Adrenal gland (tissue), 12 donors: ENCODE data around the gene GRK6. TPM values are rescaled to one million over a fixed set of nuclear protein-coding genes. Genes with fewer than 3 reads are reported as not detected.

Experiments used
- DNase-seq, 7 donors: peaks; one replicate each; pipeline ENCODE4 v3.0.0-alpha.2; 2019 to 2020
- H3K27ac ChIP-seq, 5 donors: fragments of 200-600 bp; sonication (generic) in 4 of 5; 1 replicate in 3 of 5; 2 replicates in 2 of 5; pipeline versions ENCODE4 v1.5.1 to v1.8.0; 2016 to 2020; ENCODE audit warnings: mild to moderate bottlenecking in 1 of 5
- H3K27me3 ChIP-seq: fragments of 200-600 bp; 2 replicates; pipeline ENCODE4 v1.8.0; 2021
- H3K36me3 ChIP-seq, 2 donors: fragments of 200-600 bp; replicated peaks in 1 of 2; 1 replicate in 1 of 2; 2 replicates in 1 of 2; pipeline versions ENCODE4 v1.5.1 to v1.8.0; 2018 to 2022
- H3K4me1 ChIP-seq, 2 donors: fragments of 200-600 bp; replicated peaks in 1 of 2; 1 replicate in 1 of 2; 2 replicates in 1 of 2; pipeline versions ENCODE4 v1.5.1 to v1.8.0; 2018 to 2021
- H3K4me3 ChIP-seq, 4 donors: fragments of 200-600 bp; sonication (generic) in 3 of 4; one replicate each; pipeline ENCODE4 v1.5.1; 2016 to 2018
- H3K9me3 ChIP-seq, 3 donors: fragments of 200-600 bp; sonication (generic) in 1 of 3; replicated peaks in 1 of 3; 1 replicate in 2 of 3; 2 replicates in 1 of 3; pipeline versions ENCODE4 v1.5.1 to v1.8.0; 2016 to 2021
- POLR2A ChIP-seq, 2 donors: fragments of 450-650 bp; IDR thresholded peaks; one replicate each; pipeline ENCODE4 v1.6.1; 2017; ENCODE audit warnings: antibody characterized with exemption in 2 of 2, mild to moderate bottlenecking in 2 of 2, moderate library complexity in 1 of 2
- WGBS, 4 donors: extraction: QIAGEN DNeasy Blood & Tissue Kit in 2 of 4; methylation state at CpG; one replicate each; pipeline versions ENCODE4 v1.1.5 to v1.1.7; 2013 to 2017; 5-methylcytosine and 5-hydroxymethylcytosine counted together
- intact Hi-C, 2 donors: fragments of 100-400 bp; cut with DNase I; formaldehyde crosslinking; loops; one replicate each; pipeline versions ENCODE4 v1.14.1 to v1.15.0; 2022 to 2023
- polyA plus RNA-seq, 3 donors: library from polyadenylated mRNA; stranded (reverse); fragments of 200-250 nt in 2 of 3; fragments of 350-450 nt in 1 of 3; fragmentation: Illumina TruSeq in 1 of 3; extraction: RNeasy Lipid Tissue Mini Kit (QIAGEN cat#74804) in 1 of 3; gene quantifications; one replicate each; pipeline ENCODE4 v1.2.3, GENCODE V29; 2013 to 2014
- total RNA-seq, 9 donors: library from RNA; depleted of rRNA in 4 of 9; stranded (reverse); fragments of >200 nt in 4 of 9; fragments of 120-200 nt in 1 of 9; fragmentation: NEBNext Ultra II Directional in 1 of 9; extraction: Animal tissue kit (Norgen Biotek cat#: 25700) in 1 of 9; gene quantifications; one replicate each; pipeline versions ENCODE4 v1.1.0 to v1.2.4, GENCODE V29; 2013 to 2023
- TF ChIP-seq, protein P1 (sequence below), 6 experiments: fragments of 450-650 bp in 4 of 6; fragments of 200-600 bp in 2 of 6; sonication (generic) in 1 of 6; IDR thresholded peaks; 1 replicate in 5 of 6; 2 replicates in 1 of 6; pipeline versions ENCODE4 v1.5.1 to v1.8.0; 2016 to 2021; ENCODE audit warnings: antibody characterized with exemption in 6 of 6, mild to moderate bottlenecking in 2 of 6, moderate library complexity in 1 of 6
- donor health status: healthy with polysubstance abuse.
- donor health status: Bipolar disorder and iron deficiency.
- donor health status: DM: yes; HTN: yes; CAD: no.
- donor health status: DM: no; HTN: no; CAD: no.
- donor health status: DM: no; HTN: no; CAD: no.
- donor health status: DM: yes; HTN: yes; CAD: no.

The GRK6 gene
- total and polyA plus RNA-seq, 12 donors: 3.5 to 31.9 (median 21.7) TPM

- H3K4me1 ChIP-seq: no peaks in the 10 kb centered on the region
- H3K27ac ChIP-seq: no peak overlapping the region
- TF ChIP-seq, protein P1, sequence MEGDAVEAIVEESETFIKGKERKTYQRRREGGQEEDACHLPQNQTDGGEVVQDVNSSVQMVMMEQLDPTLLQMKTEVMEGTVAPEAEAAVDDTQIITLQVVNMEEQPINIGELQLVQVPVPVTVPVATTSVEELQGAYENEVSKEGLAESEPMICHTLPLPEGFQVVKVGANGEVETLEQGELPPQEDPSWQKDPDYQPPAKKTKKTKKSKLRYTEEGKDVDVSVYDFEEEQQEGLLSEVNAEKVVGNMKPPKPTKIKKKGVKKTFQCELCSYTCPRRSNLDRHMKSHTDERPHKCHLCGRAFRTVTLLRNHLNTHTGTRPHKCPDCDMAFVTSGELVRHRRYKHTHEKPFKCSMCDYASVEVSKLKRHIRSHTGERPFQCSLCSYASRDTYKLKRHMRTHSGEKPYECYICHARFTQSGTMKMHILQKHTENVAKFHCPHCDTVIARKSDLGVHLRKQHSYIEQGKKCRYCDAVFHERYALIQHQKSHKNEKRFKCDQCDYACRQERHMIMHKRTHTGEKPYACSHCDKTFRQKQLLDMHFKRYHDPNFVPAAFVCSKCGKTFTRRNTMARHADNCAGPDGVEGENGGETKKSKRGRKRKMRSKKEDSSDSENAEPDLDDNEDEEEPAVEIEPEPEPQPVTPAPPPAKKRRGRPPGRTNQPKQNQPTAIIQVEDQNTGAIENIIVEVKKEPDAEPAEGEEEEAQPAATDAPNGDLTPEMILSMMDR (IDR thresholded peaks at IDR 0.05): no peak
- no peak for TF ChIP-seq POLR2A (IDR thresholded peaks at IDR 0.05)
- H3K4me3 ChIP-seq: no peak overlapping the region
- DNase-seq: no peak
- intact Hi-C loops: loop anchor here (5.0 kb wide), 2 partner anchors 64 to 109 kb away; no protein-coding TSS in a partner anchor
- no peaks in the 10 kb centered on the region for H3K9me3 ChIP-seq
- 66 to 70% (median 69%) methylated on average over 1 of the region's 1 CpG for WGBS, 4 donors
- H3K36me3 ChIP-seq: no peaks in the 10 kb centered on the region
- peaks cover 12% of the 10 kb centered on the region for H3K27me3 ChIP-seq
These were observed 33.2 kb upstream of the GRK6 start for GRCh38 chr5:177393206-177393765.

- Histone ChIP-seq H3K4me3 (no peak overlapping the region), H3K36me3 (no peaks in the 10 kb centered on the region), H3K27me3 (peaks cover 19% of the 10 kb centered on the region), H3K4me1 (no peaks in the 10 kb centered on the region), H3K27ac (no peak overlapping the region), H3K9me3 (no peaks in the 10 kb centered on the region)
- TF ChIP-seq, protein P1 (IDR thresholded peaks at IDR 0.05): no peak
- TF ChIP-seq POLR2A (IDR thresholded peaks at IDR 0.05): no peak
- DNase-seq: no peak
- intact Hi-C loops: loop anchor here (5.0 kb wide), 2 partner anchors 63 to 108 kb away; no protein-coding TSS in a partner anchor
- WGBS, 4 donors: 20 to 70% (median 38%) methylated on average over 1 to 5 of the region's 5 CpGs
These were observed 32.5 kb upstream of the GRK6 start for GRCh38 chr5:177393990-177394389.

- Histone ChIP-seq H3K27ac (no peak overlapping the region), H3K4me1 (no peaks in the 10 kb centered on the region), H3K36me3 (no peaks in the 10 kb centered on the region), H3K9me3 (no peaks in the 10 kb centered on the region), H3K4me3 (no peak overlapping the region), H3K27me3 (peaks cover 40% of the 10 kb centered on the region)
- no peak for DNase-seq
- 33 to 86% (median 50%) methylated on average over 1 to 7 of the region's 8 CpGs for WGBS, 4 donors
- intact Hi-C loops: no loop called here
- TF ChIP-seq POLR2A (IDR thresholded peaks at IDR 0.05): no peak
- TF ChIP-seq, protein P1 (IDR thresholded peaks at IDR 0.05): no peak
These were observed 30.4 kb upstream of the GRK6 start for GRCh38 chr5:177396078-177396477.

DNA sequence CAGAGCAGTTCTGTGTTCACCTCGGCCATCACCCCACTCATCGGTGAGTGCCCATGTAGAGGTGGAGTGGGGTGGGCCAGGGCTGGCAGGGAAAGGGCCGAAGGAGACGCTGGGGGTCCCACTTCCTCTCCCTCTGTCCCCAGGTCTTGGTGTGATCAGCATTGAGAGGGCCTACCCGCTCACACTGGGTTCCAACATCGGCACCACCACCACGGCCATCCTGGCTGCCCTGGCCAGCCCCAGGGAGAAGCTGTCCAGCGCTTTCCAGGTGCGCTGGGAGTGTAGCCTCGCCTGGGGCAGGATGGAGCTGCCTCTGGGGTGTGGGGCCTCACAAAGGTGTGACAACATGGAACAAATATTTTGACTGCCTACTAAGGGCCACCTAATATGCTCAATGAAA lies 29.7 kb upstream of the GRK6 start:
- intact Hi-C loops: no loop called here
- no peak for DNase-seq
- TF ChIP-seq, protein P1 (IDR thresholded peaks at IDR 0.05): no peak
- no peak for TF ChIP-seq POLR2A (IDR thresholded peaks at IDR 0.05)
- WGBS, 4 donors: 78 to 84% (median 80%) methylated on average over 6 to 10 of the region's 10 CpGs
- no peaks in the 10 kb centered on the region for H3K36me3 ChIP-seq
- H3K27ac ChIP-seq: no peak overlapping the region
- H3K4me3 ChIP-seq: no peak overlapping the region
- H3K9me3 ChIP-seq: no peaks in the 10 kb centered on the region
- no peaks in the 10 kb centered on the region for H3K4me1 ChIP-seq
- H3K27me3 ChIP-seq: peaks cover 47% of the 10 kb centered on the region
